ENCODE data around the gene ARHGAP25.

DNA sequence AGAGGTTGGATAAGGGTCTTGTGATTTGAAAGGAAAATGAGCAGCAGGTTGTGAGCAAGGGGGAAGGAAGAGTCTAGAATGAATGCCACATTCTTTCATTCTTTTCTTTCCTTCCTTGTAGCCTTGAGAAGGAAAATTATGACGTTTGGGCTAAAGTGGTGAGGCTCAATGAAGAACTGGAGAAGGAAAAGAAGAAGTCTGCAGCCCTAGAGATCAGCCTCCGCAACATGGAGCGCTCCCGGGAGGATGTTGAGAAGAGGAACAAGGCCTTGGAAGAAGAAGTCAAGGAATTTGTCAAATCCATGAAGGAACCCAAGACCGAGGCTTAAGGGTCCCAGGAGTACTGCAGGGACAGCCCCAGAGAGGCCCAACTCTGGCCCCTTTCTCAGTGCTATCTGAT, 91.3 kb downstream of the ARHGAP25 start:
- TF ChIP-seq, protein P1, sequence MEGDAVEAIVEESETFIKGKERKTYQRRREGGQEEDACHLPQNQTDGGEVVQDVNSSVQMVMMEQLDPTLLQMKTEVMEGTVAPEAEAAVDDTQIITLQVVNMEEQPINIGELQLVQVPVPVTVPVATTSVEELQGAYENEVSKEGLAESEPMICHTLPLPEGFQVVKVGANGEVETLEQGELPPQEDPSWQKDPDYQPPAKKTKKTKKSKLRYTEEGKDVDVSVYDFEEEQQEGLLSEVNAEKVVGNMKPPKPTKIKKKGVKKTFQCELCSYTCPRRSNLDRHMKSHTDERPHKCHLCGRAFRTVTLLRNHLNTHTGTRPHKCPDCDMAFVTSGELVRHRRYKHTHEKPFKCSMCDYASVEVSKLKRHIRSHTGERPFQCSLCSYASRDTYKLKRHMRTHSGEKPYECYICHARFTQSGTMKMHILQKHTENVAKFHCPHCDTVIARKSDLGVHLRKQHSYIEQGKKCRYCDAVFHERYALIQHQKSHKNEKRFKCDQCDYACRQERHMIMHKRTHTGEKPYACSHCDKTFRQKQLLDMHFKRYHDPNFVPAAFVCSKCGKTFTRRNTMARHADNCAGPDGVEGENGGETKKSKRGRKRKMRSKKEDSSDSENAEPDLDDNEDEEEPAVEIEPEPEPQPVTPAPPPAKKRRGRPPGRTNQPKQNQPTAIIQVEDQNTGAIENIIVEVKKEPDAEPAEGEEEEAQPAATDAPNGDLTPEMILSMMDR (IDR thresholded peaks at IDR 0.05; ENCODE audit: extremely low read depth in 1 of 2, insufficient read depth in 1 of 2, low read depth in 1 of 2, low read length in 2 of 2) = no peak
- TF ChIP-seq EZH2 (IDR thresholded peaks at IDR 0.05; ENCODE audit: borderline replicate concordance, low read depth, low read length, severe bottlenecking) (no peak), POLR2AphosphoS5 (IDR thresholded peaks at IDR 0.05; ENCODE audit: insufficient read depth, low read depth, low read length) (no peak), POLR2A (IDR thresholded peaks at IDR 0.05; ENCODE audit: low read depth, low read length) (no peak), FOS (IDR thresholded peaks at IDR 0.05; ENCODE audit: borderline replicate concordance, insufficient read depth, low read length) (no peak), MYC (IDR thresholded peaks at IDR 0.05; ENCODE audit: low read depth, low read length) (no peak), JUN (IDR thresholded peaks at IDR 0.05; ENCODE audit: borderline replicate concordance, insufficient read depth, insufficient read length, low read depth) (no peak)
- TF ChIP-seq, protein P2, sequence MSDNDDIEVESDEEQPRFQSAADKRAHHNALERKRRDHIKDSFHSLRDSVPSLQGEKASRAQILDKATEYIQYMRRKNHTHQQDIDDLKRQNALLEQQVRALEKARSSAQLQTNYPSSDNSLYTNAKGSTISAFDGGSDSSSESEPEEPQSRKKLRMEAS (IDR thresholded peaks at IDR 0.05; ENCODE audit: insufficient read depth, insufficient read length) = no peak

Measured in endothelial cell of umbilical vein (primary cell).